ENCODE results near the gene ETHE1.

Gene ETHE1, protein sequence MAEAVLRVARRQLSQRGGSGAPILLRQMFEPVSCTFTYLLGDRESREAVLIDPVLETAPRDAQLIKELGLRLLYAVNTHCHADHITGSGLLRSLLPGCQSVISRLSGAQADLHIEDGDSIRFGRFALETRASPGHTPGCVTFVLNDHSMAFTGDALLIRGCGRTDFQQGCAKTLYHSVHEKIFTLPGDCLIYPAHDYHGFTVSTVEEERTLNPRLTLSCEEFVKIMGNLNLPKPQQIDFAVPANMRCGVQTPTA

DNA sequence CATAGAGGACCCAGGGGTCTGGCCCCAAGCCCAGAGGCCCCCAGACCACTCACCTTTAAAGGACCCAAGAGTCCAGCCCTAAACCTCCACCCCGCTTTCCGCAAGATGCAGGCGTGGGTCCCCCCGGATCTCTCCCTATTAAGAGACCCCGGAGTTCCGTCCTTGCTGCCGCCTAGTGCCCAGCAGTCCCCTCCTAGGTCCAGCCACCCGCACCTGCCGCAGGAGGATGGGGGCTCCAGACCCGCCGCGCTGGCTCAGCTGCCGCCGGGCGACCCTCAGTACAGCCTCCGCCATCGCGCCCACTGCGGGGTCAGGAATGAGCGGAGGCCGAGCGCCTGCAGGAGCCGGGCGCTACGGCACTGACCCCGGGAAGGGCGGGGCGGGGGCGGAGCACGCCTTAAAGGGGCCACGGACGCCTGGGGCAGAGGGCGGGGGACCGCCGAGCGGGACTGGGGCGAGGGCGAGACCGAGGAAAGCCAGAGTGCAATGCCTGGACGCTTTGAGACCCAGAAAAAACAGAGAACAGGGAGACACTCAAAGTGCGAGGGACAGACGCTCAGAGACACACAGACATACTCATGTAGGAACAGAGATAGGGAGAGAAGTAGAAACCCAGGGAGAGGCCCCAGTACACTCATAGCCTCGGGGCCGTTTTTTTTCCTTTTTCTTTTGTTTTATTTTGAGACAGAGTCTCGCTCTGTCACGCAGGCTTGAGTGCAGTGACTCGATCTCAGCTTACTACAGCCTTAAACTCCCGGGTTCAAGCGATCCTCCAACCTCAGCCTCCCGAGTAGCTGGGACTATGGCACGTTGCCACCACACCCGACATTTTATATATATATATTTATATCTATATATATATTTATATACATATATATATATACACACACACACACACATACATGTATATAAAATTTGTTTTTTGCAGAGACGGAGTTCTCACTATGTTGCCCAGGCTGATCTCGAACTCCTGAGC lies at the start of gene ETHE1:
Gene ETHE1, minus strand, starts transcription at position 318 of the 976 bp plus-strand sequence. Its CDS starts 24 bp downstream, at position 294.
- no peak for DNase-seq (ENCODE audit: low read depth)

DNA sequence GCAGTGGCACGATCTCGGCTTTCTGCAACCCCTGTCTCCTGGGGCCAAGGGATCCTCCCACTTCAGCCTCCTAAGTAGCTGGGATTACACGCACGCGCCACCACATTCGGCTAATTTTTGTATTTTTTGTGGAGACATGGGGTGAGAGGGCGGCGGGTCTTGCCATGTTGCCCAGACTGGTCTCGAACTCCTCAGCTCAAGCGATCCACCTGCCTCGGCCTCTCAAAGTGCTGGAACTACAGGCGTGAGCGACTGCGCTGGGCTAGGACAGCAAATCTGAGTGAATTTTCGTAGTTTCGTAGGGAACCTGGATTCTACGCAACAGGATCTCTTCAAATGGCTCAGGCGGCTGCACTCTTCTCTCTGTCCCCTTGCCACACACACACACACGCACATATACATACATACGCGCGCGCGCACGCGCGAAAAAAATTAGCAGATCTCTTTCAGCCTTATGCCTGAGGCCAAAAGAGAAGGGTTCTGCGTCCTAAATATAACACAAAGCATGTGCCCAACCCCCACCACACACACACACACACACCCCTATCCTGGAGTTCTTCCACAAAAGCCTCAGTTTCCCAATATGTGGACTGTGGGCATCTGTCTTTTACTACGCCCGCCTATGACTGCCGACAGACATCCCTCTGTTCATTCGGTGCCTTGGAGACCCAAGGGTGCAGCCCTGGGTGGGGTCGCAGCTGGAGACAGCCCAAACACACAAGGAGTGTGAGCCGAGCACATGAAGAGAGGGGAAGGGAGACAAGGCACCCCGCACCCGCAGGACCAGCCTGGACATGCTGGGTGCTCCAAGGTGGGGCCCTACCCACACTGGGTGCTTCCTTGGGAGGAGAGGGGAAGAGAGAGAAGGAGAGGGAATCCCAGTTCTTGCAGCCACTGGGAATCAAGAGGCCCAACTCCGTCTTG lies 49.2 kb upstream of the ETHE1 start:
- DNase-seq (ENCODE audit: low read depth) = no peak

DNA sequence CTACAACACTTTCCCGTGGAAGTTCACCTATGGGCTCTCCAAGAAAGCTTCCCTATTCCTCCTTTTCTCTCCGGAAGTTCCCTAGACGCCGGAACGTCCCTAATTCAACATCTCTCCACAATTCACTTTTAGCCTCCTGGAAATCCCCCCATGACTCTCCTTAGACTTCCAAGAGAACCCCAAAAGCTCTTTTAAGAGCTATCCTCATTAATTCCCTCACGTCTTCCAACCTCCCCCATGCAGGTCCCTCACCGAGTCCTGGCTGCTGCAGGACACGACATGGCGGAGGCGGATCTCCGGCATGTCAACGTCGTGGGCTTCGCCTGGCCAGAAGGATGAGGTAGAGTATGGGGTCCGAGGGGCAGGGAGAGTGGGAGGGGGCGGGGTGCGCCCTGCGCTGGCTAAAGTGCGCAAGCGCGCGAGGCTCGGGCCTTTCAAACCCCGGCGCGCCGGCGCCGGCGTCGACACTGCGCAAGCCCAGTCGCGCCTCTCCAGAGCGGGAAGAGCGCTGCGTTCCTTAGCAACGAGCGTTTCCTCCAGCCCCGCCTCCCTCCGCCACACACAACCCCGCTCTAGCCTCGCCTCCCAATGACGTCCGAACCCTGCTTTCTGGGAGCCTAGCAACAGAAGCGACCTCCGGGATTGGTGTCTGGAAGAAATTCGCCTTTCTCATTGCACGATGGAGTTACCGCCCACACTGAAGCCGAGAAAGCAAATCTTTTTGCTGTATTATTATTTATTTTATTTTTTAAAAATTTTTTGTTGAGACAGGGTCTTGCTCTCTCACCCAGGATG lies 48.4 kb upstream of the ETHE1 start, which contains the start of the genes PINLYP and XRCC1:
Gene PINLYP, plus strand, starts transcription at position 646 of the 795 bp plus-strand sequence. CDS start 1,391 bp downstream, outside the sequence.
Gene XRCC1, minus strand, starts transcription at position 372 of the 795 bp plus-strand sequence. Its CDS starts 69 bp downstream, at position 303.
- peak; percentile 96 for DNase-seq (ENCODE audit: low read depth)

DNA sequence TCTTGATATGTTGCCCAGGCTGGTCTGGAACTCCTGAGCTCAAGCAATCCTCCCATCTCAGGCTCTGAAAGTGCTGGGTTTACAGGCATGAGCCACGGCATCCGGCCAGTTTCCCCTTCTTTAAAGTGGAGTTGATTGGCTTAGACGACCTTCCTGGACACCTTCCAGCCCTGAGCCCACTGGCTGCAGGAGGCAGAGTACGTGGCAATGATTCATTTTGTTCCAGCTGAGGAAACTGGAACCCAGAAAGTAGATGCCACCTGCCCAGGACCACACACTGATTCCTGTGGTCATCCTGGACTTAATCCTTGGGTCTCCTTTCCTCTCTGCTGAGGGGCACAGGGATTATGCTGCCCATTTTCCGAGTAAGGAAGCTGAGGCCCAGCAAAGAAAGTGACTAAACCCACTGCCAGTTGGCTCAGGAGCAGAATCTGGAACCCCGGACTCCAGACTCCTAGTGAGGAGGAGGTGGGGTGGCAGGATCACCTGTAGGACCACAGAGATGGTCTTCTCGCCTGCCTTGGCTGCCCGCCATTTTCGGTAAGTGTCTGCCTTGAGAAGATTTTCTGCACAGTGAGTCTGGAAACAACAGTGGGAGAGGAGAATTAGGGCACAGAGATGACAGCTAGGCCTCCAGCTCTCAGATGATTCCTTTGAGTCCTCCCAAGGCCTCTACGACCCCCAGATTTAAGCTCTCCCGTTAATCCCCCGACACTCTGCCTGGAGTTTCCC lies 47.6 kb upstream of the ETHE1 start:
- DNase-seq (ENCODE audit: low read depth) = no peak

DNA sequence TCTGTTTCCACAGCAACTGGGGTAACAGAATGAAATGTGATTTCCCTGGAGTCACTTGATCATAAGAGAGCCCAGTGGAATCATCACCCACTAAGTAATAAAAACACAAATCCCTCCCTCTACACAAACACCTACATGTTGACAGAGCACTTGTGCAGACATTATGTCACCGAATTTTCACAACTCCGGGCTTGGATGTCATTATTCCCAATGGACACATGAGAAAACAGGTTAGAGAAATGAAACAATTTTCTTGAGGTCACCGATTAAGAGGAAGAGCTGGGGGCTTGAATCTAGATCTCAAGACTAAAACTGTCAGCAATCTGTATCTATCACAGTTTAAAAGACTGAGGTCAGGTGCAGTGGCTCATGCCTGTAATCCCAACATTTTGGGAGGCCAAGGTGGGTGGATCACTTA lies 45.2 kb upstream of the ETHE1 start:
- DNase-seq (ENCODE audit: low read depth) = no peak

DNA sequence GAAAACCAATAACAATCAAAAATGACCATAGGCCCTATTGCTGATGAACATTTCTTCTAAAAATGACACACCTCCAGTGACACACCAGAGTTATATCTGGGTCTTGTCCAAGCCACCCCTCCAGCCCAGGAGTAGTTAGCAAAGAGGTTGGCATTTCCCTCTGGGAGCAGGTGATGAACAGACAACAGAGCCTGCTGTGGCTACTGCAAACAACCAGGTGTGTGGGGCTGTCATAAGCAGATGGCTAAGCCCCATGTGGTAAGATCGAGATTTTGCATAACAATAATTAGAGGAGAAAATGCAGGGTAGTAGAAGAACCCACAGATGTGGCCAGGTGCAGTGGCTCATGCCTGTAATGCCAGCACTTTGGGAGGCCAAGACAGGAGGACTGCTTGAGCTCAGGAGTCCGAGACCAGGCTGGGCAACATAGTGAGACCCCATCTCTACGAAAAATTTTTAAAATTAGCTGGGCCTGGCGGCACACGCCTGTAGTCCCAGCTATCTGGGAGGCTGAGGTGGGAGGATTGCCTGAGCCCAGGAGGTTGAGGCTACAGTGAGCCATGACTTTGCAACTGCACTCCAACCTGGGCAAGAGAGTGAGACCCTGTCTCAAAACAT lies 43.3 kb upstream of the ETHE1 start:
- DNase-seq (ENCODE audit: low read depth) = no peak

DNA sequence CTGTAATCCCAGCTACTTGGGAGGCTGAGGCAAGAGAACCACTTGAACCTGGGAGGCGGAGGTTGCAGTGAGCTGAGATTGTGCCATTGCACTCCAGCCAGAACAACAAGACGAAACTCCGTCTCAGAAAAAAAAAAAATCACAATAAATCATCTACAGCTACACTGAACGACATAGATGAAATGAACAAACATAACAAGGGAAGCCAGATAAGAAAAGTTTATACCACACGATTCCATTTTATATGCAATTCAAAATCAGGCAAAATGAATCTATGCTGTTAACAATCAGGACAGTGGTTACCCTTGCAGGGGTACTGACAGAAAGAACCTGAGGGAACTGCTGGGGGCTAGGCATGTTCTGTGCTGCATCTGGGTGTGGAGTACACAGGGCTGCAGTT lies 42.7 kb upstream of the ETHE1 start:
- DNase-seq (ENCODE audit: low read depth) = no peak

DNA sequence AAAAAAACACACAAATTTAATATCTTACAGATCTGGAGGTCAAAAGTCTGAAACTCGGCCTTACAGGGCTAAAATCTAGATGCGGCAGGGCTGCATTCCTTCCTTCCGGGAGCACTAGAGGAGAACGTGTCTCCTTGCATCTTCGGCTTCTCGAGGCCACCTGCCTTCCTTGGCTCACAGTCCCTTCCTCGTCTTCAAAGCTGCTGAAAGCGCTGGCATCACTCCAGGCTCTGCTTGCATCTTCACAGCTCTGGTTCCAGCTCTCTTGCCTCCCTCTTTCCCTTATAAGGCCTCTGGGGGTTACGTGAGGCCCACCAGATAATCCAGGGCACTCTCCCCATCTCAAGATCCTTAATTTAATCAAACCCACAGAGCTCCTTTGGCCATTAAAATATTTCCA lies 37.8 kb upstream of the ETHE1 start:
- no peak for DNase-seq (ENCODE audit: low read depth)

DNA sequence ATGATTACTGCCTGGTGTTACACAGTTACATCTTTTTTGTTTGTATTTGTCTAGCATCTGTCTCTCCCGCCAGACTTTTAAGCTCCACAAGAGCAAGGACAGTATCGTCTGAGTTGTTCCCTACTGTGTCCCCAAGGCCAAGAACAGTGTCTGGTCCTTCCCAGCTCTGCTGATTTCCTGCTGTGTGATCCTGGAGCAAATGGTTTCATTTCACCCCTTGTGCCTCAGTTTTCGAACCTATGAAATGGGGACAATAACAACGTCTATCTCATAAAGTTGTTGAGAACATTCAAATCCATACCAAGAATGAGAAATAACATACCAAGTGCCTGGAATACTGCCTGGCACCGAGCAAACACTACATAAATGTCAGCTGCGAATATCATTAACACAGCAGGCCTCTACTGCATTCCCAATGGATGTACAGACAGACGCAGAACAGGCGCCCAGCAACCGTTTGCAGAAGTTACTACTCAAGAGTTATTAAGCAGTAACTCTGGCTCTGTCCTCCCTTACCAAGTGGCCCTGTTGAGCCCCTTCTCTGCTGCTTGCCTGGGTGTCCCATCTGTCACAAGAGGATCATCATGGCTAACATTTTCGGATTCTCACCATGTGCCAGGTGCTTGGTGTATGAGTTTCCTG lies 36.9 kb upstream of the ETHE1 start:
- no peak for DNase-seq (ENCODE audit: low read depth)

DNA sequence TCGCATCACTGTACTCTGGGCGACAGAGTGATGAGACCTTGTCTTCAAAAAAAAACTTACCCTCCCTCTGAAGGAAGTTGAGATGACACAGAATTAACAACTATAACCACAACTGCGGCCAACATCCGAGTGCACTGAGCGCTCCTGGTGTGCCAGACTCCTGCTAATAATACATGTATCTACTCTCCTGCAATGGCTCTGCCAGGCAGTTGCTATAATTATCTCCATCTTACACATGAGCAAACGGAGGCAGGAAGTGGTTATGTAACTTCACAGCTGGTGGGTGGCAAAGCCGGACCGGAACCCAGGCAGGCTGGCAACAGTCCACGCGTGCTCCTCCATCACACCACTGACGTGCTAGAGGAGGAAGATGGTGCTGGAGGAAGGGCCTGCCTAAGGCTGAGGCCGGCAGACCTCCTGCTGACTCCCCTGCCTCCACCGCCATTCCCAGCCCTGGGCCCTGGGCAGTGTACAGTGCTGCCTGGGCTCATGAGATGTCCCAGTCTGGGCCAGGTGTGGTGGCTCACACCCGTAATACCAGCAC lies 35.8 kb upstream of the ETHE1 start:
- peak; percentile 80 for DNase-seq (ENCODE audit: low read depth)

DNA sequence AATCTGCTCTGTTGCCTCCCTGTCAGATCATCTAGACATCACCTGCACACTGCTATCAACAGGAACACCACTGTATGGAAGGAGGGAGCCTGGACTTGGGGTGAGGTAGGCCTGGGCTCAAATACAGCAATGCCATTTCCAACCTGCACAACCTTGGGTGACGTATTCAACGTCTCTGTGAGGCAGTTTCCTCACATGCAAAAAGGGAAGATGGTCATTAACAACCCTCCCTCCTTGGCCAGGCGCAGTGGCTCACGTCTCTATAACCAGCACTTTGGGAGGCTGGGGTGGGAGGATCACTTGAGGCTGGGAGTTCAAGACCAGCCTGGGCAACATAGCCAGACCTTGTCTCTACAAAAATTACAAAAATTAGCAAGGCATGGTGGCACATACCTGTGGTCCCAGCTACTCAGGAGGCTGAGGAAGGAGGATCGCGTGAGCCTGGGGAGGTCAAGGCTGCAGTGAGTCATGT lies 35.3 kb upstream of the ETHE1 start:
- DNase-seq (ENCODE audit: low read depth) = no peak

DNA sequence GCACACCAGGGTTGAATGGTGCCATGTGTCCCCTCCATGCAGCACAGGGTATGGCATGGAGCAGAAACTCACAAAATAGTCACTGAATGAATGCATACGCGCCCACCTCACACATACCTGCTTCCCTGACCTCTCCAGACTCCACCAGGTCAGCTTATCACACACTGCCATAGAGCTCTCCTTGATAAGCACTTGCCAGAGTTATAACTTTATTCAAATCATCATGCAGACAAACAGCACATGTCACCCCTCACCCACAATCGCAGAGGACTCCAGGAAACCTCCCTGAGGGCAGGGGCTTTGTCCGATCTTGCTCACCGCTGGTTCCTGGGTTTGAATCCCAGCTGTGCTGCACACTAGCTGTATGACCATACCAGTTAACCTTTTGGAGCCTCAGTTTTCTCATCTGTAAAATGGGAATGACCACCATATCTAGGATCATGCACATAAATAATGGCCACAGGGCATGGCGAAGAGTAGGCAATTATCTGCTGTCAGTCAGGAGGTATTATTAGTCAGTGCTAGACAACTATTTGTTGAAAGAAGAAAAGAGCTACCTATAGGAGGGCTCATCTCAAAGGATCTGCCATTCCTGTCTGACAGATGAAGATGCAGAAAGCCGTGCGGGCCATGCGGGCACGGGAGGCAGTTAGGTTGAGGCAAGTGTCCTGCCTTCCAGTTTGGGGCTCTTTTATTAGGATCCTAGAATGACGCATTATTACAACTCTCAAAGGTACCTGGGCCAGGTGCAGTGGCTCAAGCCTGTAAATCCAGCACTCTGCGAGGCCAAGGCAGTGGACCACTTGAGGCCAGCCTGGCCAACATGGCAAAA lies 34.4 kb upstream of the ETHE1 start:
- no peak for DNase-seq (ENCODE audit: low read depth)

DNA sequence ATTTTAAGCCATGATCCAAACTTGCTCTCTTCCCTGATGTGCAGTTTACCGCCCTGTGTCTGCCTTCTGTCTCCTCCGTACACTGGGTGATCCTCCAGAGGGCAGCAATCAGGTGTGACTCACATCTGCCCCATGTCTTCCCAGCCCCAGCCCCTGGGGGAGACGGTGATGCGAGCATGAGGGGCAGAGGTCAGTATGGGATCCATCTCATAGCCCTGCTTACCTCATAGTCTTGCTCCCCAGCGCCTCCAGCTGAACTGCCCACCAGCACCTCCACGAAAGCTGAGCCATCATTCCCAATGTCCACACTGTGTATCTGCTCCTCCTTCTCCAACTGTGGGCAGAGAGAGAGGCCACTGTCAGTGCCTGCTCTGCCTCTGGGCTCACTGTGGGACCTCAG lies 33.7 kb upstream of the ETHE1 start:
- DNase-seq (ENCODE audit: low read depth) = no peak

DNA sequence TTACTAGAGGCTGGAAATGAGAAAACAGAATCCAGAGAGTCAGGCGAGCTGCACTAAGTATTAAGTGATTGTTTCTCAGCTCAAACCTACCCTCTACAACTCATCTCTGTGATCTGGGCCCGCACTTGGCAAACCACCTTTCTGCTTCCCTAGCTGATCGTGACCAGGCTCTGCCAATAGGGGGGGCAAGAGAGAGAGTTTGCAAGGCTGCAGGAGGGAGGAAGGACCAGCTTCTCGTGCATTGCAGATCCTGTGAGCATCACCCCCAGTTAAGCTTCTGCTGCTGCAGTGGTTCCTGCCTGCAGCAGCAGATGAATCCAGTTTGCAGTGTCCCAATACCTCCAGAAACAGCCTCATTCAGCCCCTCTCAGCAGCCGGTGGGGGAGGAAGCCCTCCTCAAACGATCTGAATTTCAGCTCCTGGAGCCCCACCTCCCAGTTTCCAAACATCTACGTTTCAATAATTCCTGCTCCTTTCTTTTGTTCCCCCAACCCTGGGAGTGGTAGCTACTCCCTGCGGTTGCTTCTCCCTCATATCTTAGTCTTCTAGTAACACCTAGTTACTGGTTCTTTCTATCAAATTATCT lies 28.3 kb upstream of the ETHE1 start:
- DNase-seq (ENCODE audit: low read depth) = peak; percentile 51

DNA sequence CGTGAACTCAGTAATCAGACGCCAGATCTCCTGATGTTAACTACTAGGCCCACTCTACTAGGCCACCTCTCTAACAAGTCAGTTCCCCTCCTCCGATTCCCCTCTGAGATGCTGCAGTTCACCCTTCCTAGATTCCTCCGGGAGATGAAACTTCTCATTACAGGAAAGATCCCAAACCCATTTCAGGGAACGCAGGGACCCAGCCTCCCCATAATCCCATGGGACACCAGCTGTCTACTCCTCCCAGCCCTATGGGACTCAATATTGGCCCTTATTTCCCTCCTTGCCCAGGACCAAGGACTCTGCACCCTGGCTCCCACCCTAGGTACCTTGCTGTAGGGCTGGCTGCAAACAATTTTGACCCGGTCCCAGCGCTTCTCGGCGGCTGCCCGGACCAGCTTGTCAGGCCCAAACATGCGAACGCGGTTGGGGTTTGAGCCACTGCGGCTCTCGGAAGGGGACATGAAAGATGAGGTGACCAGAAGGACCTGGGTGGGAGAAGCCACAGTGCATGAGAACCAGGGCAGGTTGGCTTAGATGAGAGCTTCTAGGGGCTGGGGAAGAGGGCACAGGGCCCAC lies 27.4 kb upstream of the ETHE1 start:
- no peak for DNase-seq (ENCODE audit: low read depth)

DNA sequence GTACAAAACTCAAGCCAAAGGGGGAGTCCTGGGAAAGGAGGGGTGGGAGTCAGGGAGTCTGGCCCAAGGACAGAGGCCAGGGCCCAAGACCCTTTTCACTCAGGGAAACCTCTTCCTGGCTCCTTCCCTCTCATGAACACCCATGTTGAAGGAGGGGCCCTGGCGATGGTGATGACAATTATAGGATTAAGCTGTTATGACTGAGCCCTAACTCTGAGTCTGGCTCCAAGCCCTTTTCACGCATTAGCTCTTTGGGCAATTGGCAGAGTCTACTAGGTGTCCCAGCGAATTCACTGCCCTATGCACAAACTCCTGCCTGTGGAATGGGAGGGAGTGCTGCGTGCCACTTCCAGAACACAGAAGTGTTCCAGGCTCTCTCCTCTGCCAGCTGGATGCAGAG lies 26.7 kb upstream of the ETHE1 start:
- no peak for DNase-seq (ENCODE audit: low read depth)

DNA sequence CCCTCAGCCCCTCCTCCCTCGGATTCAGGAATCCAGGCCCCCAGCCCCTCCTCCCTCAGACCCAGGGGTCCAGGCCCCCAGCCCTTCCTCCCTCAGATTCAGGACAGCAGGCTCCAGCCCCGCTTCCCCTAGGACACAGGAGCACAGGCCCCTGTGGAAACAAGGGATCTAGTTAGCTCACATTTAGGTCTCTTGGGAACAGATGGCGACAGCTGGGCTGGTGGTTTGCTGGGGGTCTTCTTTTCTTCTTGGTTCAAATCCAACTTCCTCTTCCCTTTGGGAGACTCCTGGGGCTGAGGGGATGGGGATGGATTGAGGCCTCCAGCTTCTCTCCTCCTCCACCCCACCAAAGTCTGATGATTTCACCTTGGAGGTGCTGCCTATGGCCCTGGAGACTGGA lies 25.6 kb upstream of the ETHE1 start:
- DNase-seq (ENCODE audit: low read depth) = no peak

DNA sequence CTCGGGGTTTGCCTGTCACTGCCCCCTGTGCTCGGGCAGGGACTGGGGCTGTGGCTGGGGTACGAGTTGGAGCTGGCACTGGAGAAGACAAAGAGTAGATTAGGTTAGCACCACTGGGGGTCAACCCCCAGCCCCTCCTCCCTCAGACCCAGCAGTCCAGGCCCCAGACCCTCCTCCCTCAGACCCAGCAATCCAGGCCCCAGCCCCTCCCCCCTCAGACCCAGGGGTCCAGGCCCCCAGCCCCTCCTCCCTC lies 25.1 kb upstream of the ETHE1 start:
- no peak for DNase-seq (ENCODE audit: low read depth)
